ENCODE data around the gene MLLT10. TPM values are rescaled to one million over a fixed set of nuclear protein-coding genes. Genes with fewer than 3 reads are reported as not detected.

The MLLT10 gene
- polyA plus RNA-seq, 12 donors: 26.3 to 48.2 (median 29.8) TPM; not detected in 1

GRCh38 chr10:21728618-21729017, 194.6 kb downstream of the MLLT10 start:
- no peak for DNase-seq

GRCh38 chr10:21732067-21732772, 198.2 kb downstream of the MLLT10 start:
- peak; percentile 81 for DNase-seq

- no peak for DNase-seq
Observed at GRCh38 chr10:21733710-21734109, 199.7 kb downstream of the MLLT10 start.

GRCh38 chr10:21737106-21737505, 203.1 kb downstream of the MLLT10 start:
- no peak for DNase-seq

- no peak for DNase-seq
Observed at GRCh38 chr10:21740989-21741388, 207.0 kb downstream of the MLLT10 start.

- no peak for DNase-seq
Observed at GRCh38 chr10:21742740-21743412, 208.8 kb downstream of the MLLT10 start.

GRCh38 chr10:21744223-21744622, 210.2 kb downstream of the MLLT10 start:
- DNase-seq: no peak

GRCh38 chr10:21746118-21746517, 212.1 kb downstream of the MLLT10 start:
- DNase-seq: no peak

GRCh38 chr10:21747809-21748208, 213.8 kb downstream of the MLLT10 start:
- no peak for DNase-seq

GRCh38 chr10:21749788-21750187, 215.8 kb downstream of the MLLT10 start:
- DNase-seq: no peak

- DNase-seq: no peak
Observed at GRCh38 chr10:21750424-21750823, 216.4 kb downstream of the MLLT10 start.

- no peak for DNase-seq
Observed at GRCh38 chr10:21751341-21752310, 217.6 kb downstream of the MLLT10 start.

- no peak for DNase-seq
Observed at GRCh38 chr10:21753497-21754270, 219.7 kb downstream of the MLLT10 start.

GRCh38 chr10:21754410-21755011, 220.5 kb downstream of the MLLT10 start:
- no peak for DNase-seq

- no peak for DNase-seq
Observed at GRCh38 chr10:21756707-21757106, 222.7 kb downstream of the MLLT10 start.

- peak; percentile 23 for DNase-seq
Observed at GRCh38 chr10:21757185-21757901, 223.3 kb downstream of the MLLT10 start.

- DNase-seq: no peak
Observed at GRCh38 chr10:21758239-21758638, 224.2 kb downstream of the MLLT10 start.

GRCh38 chr10:21758696-21759095, 224.7 kb downstream of the MLLT10 start:
- DNase-seq: no peak

GRCh38 chr10:21759232-21759631, 225.2 kb downstream of the MLLT10 start:
- DNase-seq: no peak

- no peak for DNase-seq
Observed at GRCh38 chr10:21760332-21760731, 226.3 kb downstream of the MLLT10 start.

Measured in muscle of arm (tissue), 12 donors.